Thoracic aorta (tissue), 2 donors: ENCODE results near the gene AXIN2. TPM values are rescaled to one million over a fixed set of nuclear protein-coding genes. Genes with fewer than 3 reads are reported as not detected.

ENCODE experiments used
- ATAC-seq: fragments of 150-250 bp; one replicate; pipeline ENCODE4 v1.8.0; 2017; ENCODE audit warnings: low read depth; ENCODE audit not compliant: insufficient number of reproducible peaks, low FRiP score
- DNase-seq: peaks from one replicate; pipeline ENCODE4 v3.0.0-alpha.2; 2020; ENCODE audit warnings: low spot score
- H3K27ac ChIP-seq, 2 donors: fragments of 200-600 bp; sonication (generic); 1 replicate in 1 of 2; 2 replicates in 1 of 2; pipeline ENCODE4 v1.5.1; 2016; ENCODE audit warnings: mild to moderate bottlenecking in 2 of 2, moderate library complexity in 2 of 2
- H3K27me3 ChIP-seq: fragments of 200-600 bp; sonication (generic); replicated peaks from 2 replicates; pipeline ENCODE4 v1.6.0; 2016; ENCODE audit warnings: mild to moderate bottlenecking; ENCODE audit not compliant: insufficient read depth
- H3K36me3 ChIP-seq: fragments of 200-600 bp; sonication (generic); one replicate; pipeline ENCODE4 v1.5.1; 2016
- H3K4me1 ChIP-seq, 2 donors: fragments of 200-600 bp; sonication (generic); 1 replicate in 1 of 2; 2 replicates in 1 of 2; pipeline versions ENCODE4 v1.5.1 to v1.6.0; 2016; ENCODE audit warnings: low read depth in 2 of 2, mild to moderate bottlenecking in 1 of 2; ENCODE audit not compliant: control insufficient read depth in 1 of 2
- H3K4me3 ChIP-seq: fragments of 200-600 bp; sonication (generic); 2 replicates; pipeline ENCODE4 v1.5.1; 2016; ENCODE audit warnings: mild to moderate bottlenecking
- H3K9me3 ChIP-seq: fragments of 200-600 bp; sonication (generic); 2 replicates; pipeline ENCODE4 v1.5.1; 2016
- CTCF ChIP-seq: fragments of 200-600 bp; sonication (generic); IDR thresholded peaks from one replicate; pipeline ENCODE4 v1.5.1; 2019; ENCODE audit warnings: antibody characterized with exemption
- total RNA-seq, 2 donors: library from RNA; depleted of rRNA; stranded (reverse); fragments of >200 nt; gene quantifications; one replicate each; pipeline versions ENCODE4 v1.1.0 to v1.2.3, GENCODE V29; 2016

AXIN2 gene
- total RNA-seq, 2 donors from 2014 or later = 24.9 to 27.4 TPM

GRCh38 chr17:65550075-65550662 lies 11.3 kb downstream of the AXIN2 start:
- TF ChIP-seq CTCF = no peak
- Histone ChIP-seq H3K27me3 (no peaks in the 10 kb centered on the region), H3K4me1 (peaks cover 50 to 51% of the 10 kb centered on the region in 2 donors), H3K27ac (no peak overlapping the region), H3K9me3 (no peaks in the 10 kb centered on the region), H3K36me3 (no peaks in the 10 kb centered on the region), H3K4me3 (no peak overlapping the region)
- ATAC-seq (no peak), DNase-seq (no peak)

- Histone ChIP-seq H3K9me3 (no peaks in the 10 kb centered on the region), H3K4me1 (peaks cover 38 to 53% of the 10 kb centered on the region in 2 donors), H3K27ac (peak overlapping the region in 1 of 2 donors; percentile 58), H3K36me3 (no peaks in the 10 kb centered on the region), H3K4me3 (no peak overlapping the region), H3K27me3 (no peaks in the 10 kb centered on the region)
- DNase-seq (no peak), ATAC-seq (no peak)
- TF ChIP-seq CTCF = no peak
These were observed 13.0 kb downstream of the AXIN2 start for GRCh38 chr17:65548269-65548969.

- TF ChIP-seq CTCF = no peak
- H3K27ac ChIP-seq = peak overlapping the region; percentile 58 to 63
- ATAC-seq (no peak), DNase-seq (no peak)
- no peaks in the 10 kb centered on the region for H3K9me3 ChIP-seq
- no peaks in the 10 kb centered on the region for H3K36me3 ChIP-seq
- peaks cover 29 to 53% of the 10 kb centered on the region in 2 donors for H3K4me1 ChIP-seq
- H3K27me3 ChIP-seq = no peaks in the 10 kb centered on the region
- no peak overlapping the region for H3K4me3 ChIP-seq
These were observed 14.2 kb downstream of the AXIN2 start for GRCh38 chr17:65547253-65547670.

DNA sequence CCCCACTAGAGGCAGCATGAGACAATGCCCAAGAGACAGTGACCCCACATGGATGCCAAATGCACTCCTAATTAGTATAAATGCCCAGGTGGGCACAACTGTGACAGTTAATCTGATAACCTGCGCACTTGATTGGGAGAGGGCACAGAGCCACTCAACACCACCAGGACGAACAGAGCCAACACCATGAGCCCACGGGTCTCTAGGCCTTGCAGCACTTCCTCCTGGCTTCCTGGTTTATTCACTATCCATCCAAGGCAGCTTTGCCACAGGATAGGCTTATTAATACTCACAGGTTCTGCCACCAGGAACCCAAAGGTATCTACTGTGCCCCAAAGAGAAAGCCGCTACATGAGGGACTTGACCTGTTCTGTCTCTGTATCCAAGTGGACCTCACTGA lies 14.9 kb downstream of the AXIN2 start:
- Histone ChIP-seq H3K4me3 (no peak overlapping the region), H3K27me3 (no peaks in the 10 kb centered on the region), H3K9me3 (no peaks in the 10 kb centered on the region), H3K27ac (peak overlapping the region; percentile 58 to 63), H3K4me1 (peaks cover 22 to 53% of the 10 kb centered on the region in 2 donors), H3K36me3 (no peaks in the 10 kb centered on the region)
- ATAC-seq (no peak), DNase-seq (no peak)
- no peak for TF ChIP-seq CTCF

DNA sequence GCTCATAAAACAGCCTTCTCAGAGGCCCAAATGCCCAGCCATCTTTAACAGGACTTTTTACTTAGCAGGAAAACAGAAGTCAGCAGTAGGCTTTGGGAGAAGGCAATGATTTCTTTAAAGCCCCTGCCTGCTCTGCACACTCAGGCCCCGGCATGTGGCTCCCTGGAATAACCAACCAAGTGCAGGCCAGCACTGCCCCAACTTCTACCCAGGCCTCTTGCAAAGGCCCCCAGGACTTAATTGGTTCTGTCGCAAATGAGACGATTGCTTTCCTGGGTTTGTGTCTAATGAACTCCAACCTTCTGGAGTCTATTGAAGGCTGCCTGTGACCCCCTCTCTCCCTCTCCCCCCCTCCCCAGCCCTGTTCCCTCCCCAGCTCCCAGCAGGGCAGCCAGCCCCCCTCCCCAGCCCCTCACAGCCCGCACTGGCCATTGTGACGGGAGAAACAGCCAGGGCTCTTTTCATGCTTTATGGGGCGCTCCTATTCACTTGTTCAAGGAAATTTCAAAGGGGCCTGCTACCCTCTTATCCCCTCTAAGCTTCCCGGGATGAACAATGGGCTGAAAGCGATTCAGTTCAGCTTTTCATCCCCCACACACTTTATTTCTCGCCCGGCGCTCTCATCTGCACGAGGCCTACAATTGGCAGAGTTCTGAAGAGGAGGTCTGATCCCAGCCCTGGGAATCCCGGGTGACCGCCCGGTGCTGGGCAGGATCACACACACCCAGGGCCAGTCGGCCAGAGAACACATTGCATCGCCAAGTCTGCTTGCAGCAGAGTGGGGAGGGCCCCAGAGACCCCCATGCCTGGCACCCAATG lies 15.5 kb downstream of the AXIN2 start:
- ATAC-seq (no peak), DNase-seq (no peak)
- TF ChIP-seq CTCF = no peak
- no peaks in the 10 kb centered on the region for H3K9me3 ChIP-seq
- H3K4me3 ChIP-seq = no peak overlapping the region
- peak overlapping the region; percentile 58 to 63 for H3K27ac ChIP-seq
- no peaks in the 10 kb centered on the region for H3K27me3 ChIP-seq
- no peaks in the 10 kb centered on the region for H3K36me3 ChIP-seq
- H3K4me1 ChIP-seq = peaks cover 21 to 53% of the 10 kb centered on the region in 2 donors
